Left ventricle myocardium inferior (tissue), 1 donor: ENCODE data around the gene SAPCD2. TPM values are rescaled to one million over a fixed set of nuclear protein-coding genes. Genes with fewer than 3 reads are reported as not detected.

Source experiments
- DNase-seq: peaks from one replicate; pipeline ENCODE4 v3.0.0-alpha.2; 2020
- H3K27ac ChIP-seq: fragments of 200-600 bp; replicated peaks from 2 replicates; pipeline ENCODE4 v1.8.0; 2021
- H3K27me3 ChIP-seq: fragments of 200-600 bp; 2 replicates; pipeline ENCODE4 v1.8.0; 2021; ENCODE audit warnings: low read depth
- H3K36me3 ChIP-seq: fragments of 200-600 bp; 2 replicates; pipeline ENCODE4 v1.8.0; 2021
- H3K4me1 ChIP-seq: fragments of 200-600 bp; 2 replicates; pipeline ENCODE4 v1.8.0; 2021
- H3K4me3 ChIP-seq: fragments of 200-600 bp; 2 replicates; pipeline ENCODE4 v1.8.0; 2021; ENCODE audit warnings: mild to moderate bottlenecking, moderate library complexity
- H3K9me3 ChIP-seq: fragments of 200-600 bp; replicated peaks from 2 replicates; pipeline ENCODE4 v1.8.0; 2021
- intact Hi-C: fragments of 100-400 bp; cut with micrococcal nuclease; formaldehyde crosslinking; loops from one replicate; pipeline ENCODE4 v1.11.0; 2022
- total RNA-seq: library from RNA; stranded (reverse); fragmentation: NEBNext Ultra II Directional; extraction: Animal tissue kit (Norgen Biotek cat#: 25700); gene quantifications from one replicate; pipeline ENCODE4 v1.2.1, GENCODE V29; 2021
- TF ChIP-seq, protein P1 (sequence below): fragments of 200-600 bp; IDR thresholded peaks from 2 replicates; pipeline ENCODE4 v1.8.0; 2021; ENCODE audit warnings: antibody characterized with exemption, mild to moderate bottlenecking, borderline replicate concordance
- donor health status: DM: no; HTN: yes; CAD: no; lungs with severe emphysema.

Gene SAPCD2
- total RNA-seq, 1 donor from 2014 or later = 0.25 TPM

- no peak for DNase-seq
- no peaks in the 10 kb centered on the region for H3K9me3 ChIP-seq
- H3K4me3 ChIP-seq = no peak overlapping the region
- intact Hi-C loops = no loop called here
- H3K36me3 ChIP-seq = peaks cover 70% of the 10 kb centered on the region
- TF ChIP-seq, protein P1, sequence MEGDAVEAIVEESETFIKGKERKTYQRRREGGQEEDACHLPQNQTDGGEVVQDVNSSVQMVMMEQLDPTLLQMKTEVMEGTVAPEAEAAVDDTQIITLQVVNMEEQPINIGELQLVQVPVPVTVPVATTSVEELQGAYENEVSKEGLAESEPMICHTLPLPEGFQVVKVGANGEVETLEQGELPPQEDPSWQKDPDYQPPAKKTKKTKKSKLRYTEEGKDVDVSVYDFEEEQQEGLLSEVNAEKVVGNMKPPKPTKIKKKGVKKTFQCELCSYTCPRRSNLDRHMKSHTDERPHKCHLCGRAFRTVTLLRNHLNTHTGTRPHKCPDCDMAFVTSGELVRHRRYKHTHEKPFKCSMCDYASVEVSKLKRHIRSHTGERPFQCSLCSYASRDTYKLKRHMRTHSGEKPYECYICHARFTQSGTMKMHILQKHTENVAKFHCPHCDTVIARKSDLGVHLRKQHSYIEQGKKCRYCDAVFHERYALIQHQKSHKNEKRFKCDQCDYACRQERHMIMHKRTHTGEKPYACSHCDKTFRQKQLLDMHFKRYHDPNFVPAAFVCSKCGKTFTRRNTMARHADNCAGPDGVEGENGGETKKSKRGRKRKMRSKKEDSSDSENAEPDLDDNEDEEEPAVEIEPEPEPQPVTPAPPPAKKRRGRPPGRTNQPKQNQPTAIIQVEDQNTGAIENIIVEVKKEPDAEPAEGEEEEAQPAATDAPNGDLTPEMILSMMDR = no peak
- H3K27ac ChIP-seq = no peak overlapping the region
- H3K4me1 ChIP-seq = no peaks in the 10 kb centered on the region
- H3K27me3 ChIP-seq = no peaks in the 10 kb centered on the region
These were observed 52.4 kb downstream of the SAPCD2 start for GRCh38 chr9:137017791-137018497.

GRCh38 chr9:137017071-137017470 is 53.3 kb downstream of the SAPCD2 start:
- intact Hi-C loops = no loop called here
- H3K36me3 ChIP-seq = peaks cover 78% of the 10 kb centered on the region
- TF ChIP-seq, protein P1 = no peak

GRCh38 chr9:137016436-137016835 is 53.9 kb downstream of the SAPCD2 start:
- TF ChIP-seq, protein P1 = no peak
- intact Hi-C loops = no loop called here

More at GRCh38 chr9:137017071-137017470, 53.3 kb downstream of the SAPCD2 start:
- Histone ChIP-seq H3K4me1 (no peaks in the 10 kb centered on the region), H3K27me3 (no peaks in the 10 kb centered on the region), H3K9me3 (no peaks in the 10 kb centered on the region), H3K27ac (no peak overlapping the region), H3K4me3 (no peak overlapping the region)
- DNase-seq = no peak

DNA sequence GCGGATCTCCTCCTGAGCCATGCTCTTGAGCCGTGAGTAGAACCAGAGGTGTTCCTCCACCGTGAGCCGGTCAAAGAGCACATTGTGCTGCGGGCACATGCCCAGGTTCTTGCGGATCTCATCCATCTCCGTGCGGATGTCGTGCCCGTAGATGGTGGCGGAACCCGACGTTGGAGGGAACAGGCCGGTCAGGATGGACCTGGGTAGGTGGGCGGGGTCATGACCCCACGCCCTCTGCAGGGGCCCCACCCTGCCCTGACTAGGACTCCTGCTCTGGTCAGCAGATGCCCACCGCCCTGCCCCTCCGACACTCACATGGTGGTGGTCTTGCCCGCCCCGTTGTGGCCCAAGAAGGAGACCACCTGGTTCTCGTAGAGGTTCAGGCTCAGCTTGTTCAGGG is 54.4 kb downstream of the SAPCD2 start:
- no peak overlapping the region for H3K27ac ChIP-seq
- no peaks in the 10 kb centered on the region for H3K9me3 ChIP-seq
- TF ChIP-seq, protein P1 = no peak
- no peaks in the 10 kb centered on the region for H3K4me1 ChIP-seq
- peaks cover 85% of the 10 kb centered on the region for H3K36me3 ChIP-seq
- intact Hi-C loops = no loop called here
- no peak for DNase-seq
- no peaks in the 10 kb centered on the region for H3K27me3 ChIP-seq
- H3K4me3 ChIP-seq = no peak overlapping the region

More at GRCh38 chr9:137016436-137016835, 53.9 kb downstream of the SAPCD2 start:
- Histone ChIP-seq H3K4me3 (no peak overlapping the region), H3K4me1 (no peaks in the 10 kb centered on the region), H3K36me3 (peaks cover 85% of the 10 kb centered on the region), H3K27ac (no peak overlapping the region), H3K9me3 (no peaks in the 10 kb centered on the region), H3K27me3 (no peaks in the 10 kb centered on the region)
- DNase-seq = no peak

GRCh38 chr9:137015540-137015930 is 54.8 kb downstream of the SAPCD2 start:
- Histone ChIP-seq H3K36me3 (peaks cover 80% of the 10 kb centered on the region), H3K4me1 (no peaks in the 10 kb centered on the region), H3K4me3 (no peak overlapping the region), H3K27me3 (no peaks in the 10 kb centered on the region), H3K9me3 (no peaks in the 10 kb centered on the region), H3K27ac (no peak overlapping the region)
- intact Hi-C loops = no loop called here
- no peak for DNase-seq
- TF ChIP-seq, protein P1 = no peak
